ENCODE measurements around the gene CALML5. TPM values are rescaled to one million over a fixed set of nuclear protein-coding genes. Genes with fewer than 3 reads are reported as not detected.
"Not testable (repeated sequence)": the region's sequence is repeated elsewhere in the genome, so short reads cannot be mapped to it uniquely, and the experiment has no call there.

Gene CALML5
- total and polyA plus RNA-seq, 9 of the 15 experiments (the other 6 are each of a cell fraction or from before 2014, with no cell fraction given) = not detected

DNA sequence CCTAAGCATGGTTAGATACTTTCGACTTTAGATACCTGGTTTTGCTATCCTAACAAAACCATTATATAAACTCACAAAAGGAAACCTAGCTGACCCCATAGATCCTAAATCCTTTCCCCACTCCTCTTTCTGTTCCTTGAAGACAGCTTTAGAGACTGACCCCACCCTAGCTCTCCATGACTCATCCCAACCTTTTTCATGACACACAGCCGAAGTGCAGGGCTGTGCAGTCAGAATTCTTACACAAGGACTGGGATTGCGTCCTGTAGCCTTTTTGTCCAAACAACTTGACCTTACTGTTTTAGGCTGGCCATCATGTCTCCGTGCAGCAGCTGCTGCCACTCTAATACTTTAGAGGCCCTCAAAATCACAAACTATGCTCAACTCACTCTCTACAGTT, 24.7 kb downstream of the CALML5 start:
- H3K4me2 ChIP-seq (ENCODE audit: insufficient read depth, low read length) = peak overlapping the region; percentile 66
- CTCF ChIA-PET (ENCODE audit: low intra/inter-chr PET ratio); intact Hi-C loops (cut with micrococcal nuclease); H2AFZ ChIP-seq (ENCODE audit: low read depth, low read length); H3K9me3 ChIP-seq (replicated peaks; ENCODE audit: control insufficient read depth, insufficient read depth, low read depth, low read length); H3K9me1 ChIP-seq (ENCODE audit: control insufficient read depth, insufficient read depth, low read length); ATAC-seq; H4K20me1 ChIP-seq (replicated peaks; ENCODE audit: control insufficient read depth, insufficient read depth, low read length); H3K27me3 ChIP-seq (ENCODE audit: control insufficient read depth in 2 of 2, insufficient read depth in 2 of 2, low read length in 2 of 2); BruUV-seq (replicated peaks); in situ Hi-C loops (cut with MboI); FAIRE-seq: not testable (repeated sequence)
- H3K4me3 ChIP-seq = peak overlapping the region; percentile 14; the same call in 1 of the 2 replicates
- H3K79me2 ChIP-seq (ENCODE audit: control insufficient read depth, insufficient read depth, low read length) = peaks cover 91% of the 10 kb centered on the region
- peak; percentile 80 for TF ChIP-seq JUND (IDR thresholded peaks at IDR 0.05; ENCODE audit: borderline replicate concordance, low read depth, low read length)
- peak; percentile 75; the same call in 2 of the 3 replicates for TF ChIP-seq JUND (tag; IDR thresholded peaks at IDR 0.05; ENCODE audit: borderline replicate concordance, low read depth, low read length)
- peak; percentile 39 for TF ChIP-seq ZFP36 (IDR thresholded peaks at IDR 0.05; ENCODE audit: low read depth, low read length, partially characterized antibody)
- peak; percentile 29; the same call in 1 of the 2 replicates for TF ChIP-seq DPF2 (IDR thresholded peaks at IDR 0.05)
- TF ChIP-seq, protein P1, sequence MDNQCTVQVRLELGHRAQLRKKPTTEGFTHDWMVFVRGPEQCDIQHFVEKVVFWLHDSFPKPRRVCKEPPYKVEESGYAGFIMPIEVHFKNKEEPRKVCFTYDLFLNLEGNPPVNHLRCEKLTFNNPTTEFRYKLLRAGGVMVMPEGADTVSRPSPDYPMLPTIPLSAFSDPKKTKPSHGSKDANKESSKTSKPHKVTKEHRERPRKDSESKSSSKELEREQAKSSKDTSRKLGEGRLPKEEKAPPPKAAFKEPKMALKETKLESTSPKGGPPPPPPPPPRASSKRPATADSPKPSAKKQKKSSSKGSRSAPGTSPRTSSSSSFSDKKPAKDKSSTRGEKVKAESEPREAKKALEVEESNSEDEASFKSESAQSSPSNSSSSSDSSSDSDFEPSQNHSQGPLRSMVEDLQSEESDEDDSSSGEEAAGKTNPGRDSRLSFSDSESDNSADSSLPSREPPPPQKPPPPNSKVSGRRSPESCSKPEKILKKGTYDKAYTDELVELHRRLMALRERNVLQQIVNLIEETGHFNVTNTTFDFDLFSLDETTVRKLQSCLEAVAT (IDR thresholded peaks at IDR 0.05) = peak; percentile 19 to 71; a peak in 2 of 4 replicates
- TF ChIP-seq FOSL1 (tag; conservative IDR thresholded peaks at IDR 0.05) = peak; percentile 79
- TF ChIP-seq, protein P2, sequence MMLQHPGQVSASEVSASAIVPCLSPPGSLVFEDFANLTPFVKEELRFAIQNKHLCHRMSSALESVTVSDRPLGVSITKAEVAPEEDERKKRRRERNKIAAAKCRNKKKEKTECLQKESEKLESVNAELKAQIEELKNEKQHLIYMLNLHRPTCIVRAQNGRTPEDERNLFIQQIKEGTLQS (IDR thresholded peaks at IDR 0.05) = peak; percentile 84
- TF ChIP-seq, protein P2 (CRISPR knock-in tag; conservative IDR thresholded peaks at IDR 0.05) = not testable (repeated sequence)
- H3K27ac ChIP-seq (ENCODE audit: extremely low read depth, low read depth, low read length) = peak overlapping the region; percentile 69
- POLR2A ChIA-PET = interaction anchor here (7.0 kb wide), 1 partner anchor 12 kb away, joined by 43 read pairs; no protein-coding TSS in a partner anchor
- peak overlapping the region in 1 of 2 experiments; percentile 55; a peak in 2 of 4 replicates for H3K9ac ChIP-seq (ENCODE audit: insufficient read depth in 1 of 2, low read depth in 2 of 2, low read length in 2 of 2)
- H3K4me1 ChIP-seq (replicated peaks in 1 of 2; ENCODE audit: control insufficient read depth in 2 of 2, insufficient read depth in 2 of 2, low read length in 2 of 2) = peaks cover 16 to 31% of the 10 kb centered on the region in 2 experiments; a peak in 4 of 5 replicates
- 4% methylated on average over 4 of the region's 4 CpGs for WGBS (ENCODE audit: insufficient coverage, low coverage, missing lambda C conversion rate)
- peaks cover 18% of the 10 kb centered on the region; the same call in 2 of the 3 replicates for H3K36me3 ChIP-seq (ENCODE audit: control insufficient read depth, insufficient read depth, low read length)
- peak in 1 of 4 experiments; percentile 63 for DNase-seq (ENCODE audit: extremely low read depth in 1 of 4, low spot score in 3 of 4)
